CD4-positive, alpha-beta T cell treated with Interleukin-4 for 1 hour (primary cell): ENCODE measurements around the gene FXYD7.
"Not testable (repeated sequence)": the region's sequence is repeated elsewhere in the genome, so short reads cannot be mapped to it uniquely, and the experiment has no call there.

Source experiments
- DNase-seq, 2 donors: peaks; one replicate each; pipeline ENCODE4 v3.0.0-alpha.2; 2020 to 2022

FXYD7 gene

GRCh38 chr19:35143231-35143715 is at the start of gene FXYD7:
FXYD7 (plus strand) TSS chr19:35143255; CDS start chr19:35143334, 79 bp downstream.
- DNase-seq: peak in 1 of 2 donors; percentile 14

- DNase-seq: no peak
These were observed 49.6 kb upstream of the FXYD7 start for GRCh38 chr19:35093430-35093829.

- DNase-seq: no peak
These were observed 49.0 kb upstream of the FXYD7 start for GRCh38 chr19:35093941-35094647.

- DNase-seq: no peak
These were observed 48.4 kb upstream of the FXYD7 start for GRCh38 chr19:35094656-35095055.

GRCh38 chr19:35095667-35096368 is 47.2 kb upstream of the FXYD7 start:
- DNase-seq: no peak

- no peak for DNase-seq
These were observed 44.5 kb upstream of the FXYD7 start for GRCh38 chr19:35098413-35099049.

- DNase-seq: no peak
These were observed 43.7 kb upstream of the FXYD7 start for GRCh38 chr19:35099155-35099896.

- DNase-seq: no peak
These were observed 43.2 kb upstream of the FXYD7 start for GRCh38 chr19:35099897-35100275.

- no peak for DNase-seq
These were observed 42.2 kb upstream of the FXYD7 start for GRCh38 chr19:35100588-35101533.

GRCh38 chr19:35101949-35102348 is 41.1 kb upstream of the FXYD7 start:
- not testable (repeated sequence) for DNase-seq

GRCh38 chr19:35103614-35104013 is 39.4 kb upstream of the FXYD7 start:
- DNase-seq: not testable (repeated sequence)

- DNase-seq: no peak
These were observed 38.7 kb upstream of the FXYD7 start for GRCh38 chr19:35104361-35104760.

- DNase-seq: no peak
These were observed 38.0 kb upstream of the FXYD7 start for GRCh38 chr19:35105047-35105410.

GRCh38 chr19:35105411-35106290 is 37.4 kb upstream of the FXYD7 start:
- DNase-seq: no peak

GRCh38 chr19:35106291-35106583 is 36.8 kb upstream of the FXYD7 start:
- no peak for DNase-seq

GRCh38 chr19:35106898-35107541 is 36.0 kb upstream of the FXYD7 start:
- DNase-seq: no peak

- no peak for DNase-seq
These were observed 35.5 kb upstream of the FXYD7 start for GRCh38 chr19:35107545-35107944.

GRCh38 chr19:35108730-35109129 is 34.3 kb upstream of the FXYD7 start:
- no peak for DNase-seq

- no peak for DNase-seq
These were observed 33.5 kb upstream of the FXYD7 start for GRCh38 chr19:35109395-35110112.

- no peak for DNase-seq
These were observed 32.1 kb upstream of the FXYD7 start for GRCh38 chr19:35110974-35111373.
